BLaER1 treated with 17β-estradiol and CSF1 and Interleukin-3, amounts not matched to agents 10 nM and 100 nM (cell line): Measurements from ENCODE around the gene ZNF614.
A peak's percentile ranks its signal among the peaks of the same experiment; 100 is the strongest.
"Not testable (repeated sequence)": the region's sequence is repeated elsewhere in the genome, so short reads cannot be mapped to it uniquely, and the experiment has no call there.

ENCODE experiments used
- H3K27ac ChIP-seq, 11 experiments: shearing (Covaris generic); formaldehyde crosslinking; 2 replicates each; pipeline ENCODE4 v1.8.1; 2022
- H3K27me3 ChIP-seq, 11 experiments: shearing (Covaris generic); formaldehyde crosslinking; 2 replicates each; pipeline ENCODE4 v1.8.1; 2022
- H3K36me3 ChIP-seq, 11 experiments: shearing (Covaris generic); formaldehyde crosslinking; 2 replicates each; pipeline ENCODE4 v1.8.1; 2022
- H3K4me1 ChIP-seq, 10 experiments: shearing (Covaris generic); formaldehyde crosslinking; 2 replicates each; pipeline ENCODE4 v1.8.1; 2022
- H3K4me2 ChIP-seq, 11 experiments: shearing (Covaris generic); formaldehyde crosslinking; 2 replicates each; pipeline ENCODE4 v1.8.1; 2022
- H3K4me3 ChIP-seq, 10 experiments: shearing (Covaris generic); formaldehyde crosslinking; 2 replicates each; pipeline ENCODE4 v1.8.1; 2022
- H3K9ac ChIP-seq, 11 experiments: shearing (Covaris generic); formaldehyde crosslinking; 2 replicates each; pipeline ENCODE4 v1.8.1; 2022
- H3K9me3 ChIP-seq, 11 experiments: shearing (Covaris generic); formaldehyde crosslinking; replicated peaks in 1 of 11; 2 replicates each; pipeline ENCODE4 v1.8.1; 2022
- H4K20me1 ChIP-seq, 11 experiments: shearing (Covaris generic); formaldehyde crosslinking; 2 replicates each; pipeline ENCODE4 v1.8.1; 2022
- Cebpa-rat ChIP-seq, 11 experiments: shearing (Covaris generic); IDR thresholded peaks; 2 replicates each; pipeline ENCODE4 v1.8.1; 2022

ZNF614 gene

GRCh38 chr19:52028027-52028779, at the start of gene ZNF614:
TSS of gene ZNF614 (minus strand) at chr19:52028379. CDS start at chr19:52025745, 2,634 bp downstream.
- Histone ChIP-seq H3K9me3 (peaks cover 73 to 80% (median 77%) of the 10 kb centered on the region in 11 experiments), H4K20me1 (no peaks in the 10 kb centered on the region), H3K9ac (peak within 1 kb of the TSS; percentile 91 to 98 (median 94)), H3K4me3 (peak within 1 kb of the TSS; percentile 74 to 91 (median 81)), H3K36me3 (peaks cover 52 to 75% (median 72%) of the 10 kb centered on the region in 11 experiments), H3K27ac (peak within 1 kb of the TSS; percentile 89 to 97 (median 94)), H3K4me2 (peak within 1 kb of the TSS; percentile 74 to 93 (median 84)), H3K27me3 (no peaks in the 10 kb centered on the region), H3K4me1 (peaks cover 7 to 26% (median 14%) of the 10 kb centered on the region in 10 experiments; a peak in 18 of 20 replicates)
- TF ChIP-seq Cebpa-rat (IDR thresholded peaks at IDR 0.05), result no peak

- H3K4me1 ChIP-seq, result no peaks in the 10 kb centered on the region
- H3K4me2 ChIP-seq, result no peak overlapping the region
- no peak overlapping the region for H3K9ac ChIP-seq
- no peaks in the 10 kb centered on the region for H4K20me1 ChIP-seq
- H3K27me3 ChIP-seq, result 0 out of 22 replicates have a peak, but pooled peaks cover 0 to 7% (median 0%) of the 10 kb centered on the region in 11 experiments
- H3K27ac ChIP-seq, result no peak overlapping the region
- H3K36me3 ChIP-seq, result peaks cover 91 to 100% (median 100%) of the 10 kb centered on the region in 11 experiments
- peak overlapping the region in 3 of 10 experiments; percentile 11 to 38 (median 34); a peak in 4 of 20 replicates for H3K4me3 ChIP-seq
- peaks cover 96 to 100% (median 100%) of the 10 kb centered on the region in 11 experiments for H3K9me3 ChIP-seq
- TF ChIP-seq Cebpa-rat (IDR thresholded peaks at IDR 0.05), result no peak
These were observed 42.3 kb upstream of the ZNF614 start for GRCh38 chr19:52070496-52070895.

- 0 out of 22 replicates have a peak, but pooled peaks cover 0 to 7% (median 0%) of the 10 kb centered on the region in 11 experiments for H3K27me3 ChIP-seq
- H4K20me1 ChIP-seq, result no peaks in the 10 kb centered on the region
- H3K9me3 ChIP-seq, result peaks cover 96 to 100% (median 100%) of the 10 kb centered on the region in 11 experiments
- H3K4me1 ChIP-seq, result no peaks in the 10 kb centered on the region
- peaks cover 91 to 100% (median 100%) of the 10 kb centered on the region in 11 experiments for H3K36me3 ChIP-seq
- H3K9ac ChIP-seq, result no peak overlapping the region
- no peak overlapping the region for H3K4me2 ChIP-seq
- H3K27ac ChIP-seq, result no peak overlapping the region
- TF ChIP-seq Cebpa-rat (IDR thresholded peaks at IDR 0.05), result no peak
- 0 out of 20 replicates have a peak overlapping the region, but pooled peaks of 2 of the 10 experiments have one; percentile 28 to 35 for H3K4me3 ChIP-seq
These were observed 41.5 kb upstream of the ZNF614 start for GRCh38 chr19:52069653-52070052.

GRCh38 chr19:52066258-52066863, 38.2 kb upstream of the ZNF614 start:
- TF ChIP-seq Cebpa-rat (IDR thresholded peaks at IDR 0.05), result no peak
- Histone ChIP-seq H3K27me3 (0 out of 22 replicates have a peak, but pooled peaks cover 0 to 7% (median 0%) of the 10 kb centered on the region in 11 experiments), H3K9ac (no peak overlapping the region), H3K36me3 (peaks cover 90 to 100% (median 97%) of the 10 kb centered on the region in 11 experiments), H3K9me3 (peaks cover 100% of the 10 kb centered on the region in 11 experiments), H3K27ac (no peak overlapping the region), H4K20me1 (no peaks in the 10 kb centered on the region), H3K4me1 (no peaks in the 10 kb centered on the region), H3K4me3 (peak overlapping the region; percentile 3 to 41 (median 20); a peak in 8 of 20 replicates), H3K4me2 (no peak overlapping the region)

GRCh38 chr19:52065399-52065798, 37.2 kb upstream of the ZNF614 start:
- Histone ChIP-seq H3K4me1 (no peaks in the 10 kb centered on the region), H3K4me3 (peak overlapping the region in 8 of 10 experiments; percentile 3 to 41 (median 18); a peak in 10 of 20 replicates), H3K36me3 (peaks cover 81 to 100% (median 95%) of the 10 kb centered on the region in 11 experiments), H3K9me3 (peaks cover 100% of the 10 kb centered on the region in 11 experiments), H3K27me3 (0 out of 22 replicates have a peak, but pooled peaks cover 0 to 7% (median 0%) of the 10 kb centered on the region in 11 experiments), H4K20me1 (no peaks in the 10 kb centered on the region), H3K4me2 (no peak overlapping the region), H3K27ac (no peak overlapping the region), H3K9ac (no peak overlapping the region)
- no peak for TF ChIP-seq Cebpa-rat (IDR thresholded peaks at IDR 0.05)

- not testable (repeated sequence) for H3K9ac ChIP-seq, H3K4me1 ChIP-seq, H3K27me3 ChIP-seq, H3K4me2 ChIP-seq, H3K4me3 ChIP-seq, H3K27ac ChIP-seq, H4K20me1 ChIP-seq
- Histone ChIP-seq H3K36me3 (peaks cover 10 to 45% (median 31%) of the 10 kb centered on the region in 11 experiments), H3K9me3 (peaks cover 81 to 100% (median 95%) of the 10 kb centered on the region in 11 experiments)
These were observed 28.3 kb upstream of the ZNF614 start for GRCh38 chr19:52056480-52056879.

- Histone ChIP-seq H3K4me1 (peaks cover 0 to 20% (median 12%) of the 10 kb centered on the region in 10 experiments; a peak in 13 of 20 replicates), H3K36me3 (peaks cover 10 to 33% (median 22%) of the 10 kb centered on the region in 11 experiments; a peak in 21 of 22 replicates), H3K9me3 (peaks cover 55 to 73% (median 71%) of the 10 kb centered on the region in 11 experiments)
- not testable (repeated sequence) for H4K20me1 ChIP-seq, H3K4me2 ChIP-seq, H3K4me3 ChIP-seq, H3K27me3 ChIP-seq, H3K27ac ChIP-seq, H3K9ac ChIP-seq
These were observed 23.6 kb upstream of the ZNF614 start for GRCh38 chr19:52051736-52052135.

GRCh38 chr19:52048555-52049501, 20.6 kb upstream of the ZNF614 start, which contains the start of gene ZNF432:
TSS of gene ZNF432 (minus strand) at chr19:52048838. CDS start at chr19:52046868, 1,970 bp downstream.
- H3K4me2 ChIP-seq, result peak within 1 kb of the TSS; percentile 64 to 93 (median 79)
- no peaks in the 10 kb centered on the region for H3K27me3 ChIP-seq
- H4K20me1 ChIP-seq, result no peaks in the 10 kb centered on the region
- peaks cover 66 to 78% (median 73%) of the 10 kb centered on the region in 11 experiments for H3K9me3 ChIP-seq
- peak within 1 kb of the TSS; percentile 85 to 95 (median 91) for H3K9ac ChIP-seq
- H3K4me3 ChIP-seq, result peak within 1 kb of the TSS; percentile 60 to 75 (median 69)
- peaks cover 0 to 20% (median 12%) of the 10 kb centered on the region in 10 experiments; a peak in 13 of 20 replicates for H3K4me1 ChIP-seq
- peak within 1 kb of the TSS; percentile 91 to 95 (median 93) for H3K27ac ChIP-seq
- peaks cover 39 to 62% (median 50%) of the 10 kb centered on the region in 11 experiments for H3K36me3 ChIP-seq
- no peak for TF ChIP-seq Cebpa-rat (IDR thresholded peaks at IDR 0.05)
